ENCODE measurements around the gene RASAL1. TPM values are rescaled to one million over a fixed set of nuclear protein-coding genes. Genes with fewer than 3 reads are reported as not detected.

The RASAL1 gene
- total RNA-seq, 4 donors from 2014 or later, result not detected

DNA sequence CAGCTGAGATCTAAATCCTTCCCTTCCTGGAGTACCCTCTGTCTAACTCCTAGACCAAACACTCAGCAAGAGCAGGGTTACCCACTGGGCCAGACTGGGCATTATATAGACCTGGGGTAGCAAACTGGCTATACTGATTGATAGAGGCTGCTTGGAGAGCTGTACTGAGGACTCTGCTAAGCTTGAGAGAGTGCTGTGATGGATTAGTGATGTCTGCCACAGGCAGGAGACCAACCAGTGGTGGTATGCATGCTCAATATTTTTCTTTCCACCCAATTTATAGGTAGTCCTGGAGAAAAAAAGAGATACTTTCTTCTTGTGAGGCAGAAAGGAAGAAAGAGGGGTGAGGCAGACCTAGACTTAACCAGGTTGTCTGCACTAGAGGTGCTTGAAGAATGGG, 45.7 kb downstream of the RASAL1 start:
- Histone ChIP-seq H3K4me1 (peaks cover 0 to 3% of the 10 kb centered on the region in 2 donors), H3K9me3 (no peaks in the 10 kb centered on the region), H3K27me3 (peaks cover 13 to 33% (median 23%) of the 10 kb centered on the region in 3 donors), H3K27ac (no peak overlapping the region), H3K36me3 (no peaks in the 10 kb centered on the region), H3K4me3 (no peak overlapping the region)
- TF ChIP-seq POLR2A (IDR thresholded peaks at IDR 0.05), result no peak
- TF ChIP-seq, protein P1, sequence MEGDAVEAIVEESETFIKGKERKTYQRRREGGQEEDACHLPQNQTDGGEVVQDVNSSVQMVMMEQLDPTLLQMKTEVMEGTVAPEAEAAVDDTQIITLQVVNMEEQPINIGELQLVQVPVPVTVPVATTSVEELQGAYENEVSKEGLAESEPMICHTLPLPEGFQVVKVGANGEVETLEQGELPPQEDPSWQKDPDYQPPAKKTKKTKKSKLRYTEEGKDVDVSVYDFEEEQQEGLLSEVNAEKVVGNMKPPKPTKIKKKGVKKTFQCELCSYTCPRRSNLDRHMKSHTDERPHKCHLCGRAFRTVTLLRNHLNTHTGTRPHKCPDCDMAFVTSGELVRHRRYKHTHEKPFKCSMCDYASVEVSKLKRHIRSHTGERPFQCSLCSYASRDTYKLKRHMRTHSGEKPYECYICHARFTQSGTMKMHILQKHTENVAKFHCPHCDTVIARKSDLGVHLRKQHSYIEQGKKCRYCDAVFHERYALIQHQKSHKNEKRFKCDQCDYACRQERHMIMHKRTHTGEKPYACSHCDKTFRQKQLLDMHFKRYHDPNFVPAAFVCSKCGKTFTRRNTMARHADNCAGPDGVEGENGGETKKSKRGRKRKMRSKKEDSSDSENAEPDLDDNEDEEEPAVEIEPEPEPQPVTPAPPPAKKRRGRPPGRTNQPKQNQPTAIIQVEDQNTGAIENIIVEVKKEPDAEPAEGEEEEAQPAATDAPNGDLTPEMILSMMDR (IDR thresholded peaks at IDR 0.05 in 4 of 5, conservative IDR thresholded peaks at IDR 0.05 in 1 of 5), result no peak
- intact Hi-C loops (cut with DNase I; ENCODE audit: low total_unique reads) (no loop called here), in situ Hi-C loops (cut with MboI; ENCODE audit: low sequenced_read_pairs in 4 of 4) (no loop called here)
- DNase-seq, result no peak
- ATAC-seq, result no peak

DNA sequence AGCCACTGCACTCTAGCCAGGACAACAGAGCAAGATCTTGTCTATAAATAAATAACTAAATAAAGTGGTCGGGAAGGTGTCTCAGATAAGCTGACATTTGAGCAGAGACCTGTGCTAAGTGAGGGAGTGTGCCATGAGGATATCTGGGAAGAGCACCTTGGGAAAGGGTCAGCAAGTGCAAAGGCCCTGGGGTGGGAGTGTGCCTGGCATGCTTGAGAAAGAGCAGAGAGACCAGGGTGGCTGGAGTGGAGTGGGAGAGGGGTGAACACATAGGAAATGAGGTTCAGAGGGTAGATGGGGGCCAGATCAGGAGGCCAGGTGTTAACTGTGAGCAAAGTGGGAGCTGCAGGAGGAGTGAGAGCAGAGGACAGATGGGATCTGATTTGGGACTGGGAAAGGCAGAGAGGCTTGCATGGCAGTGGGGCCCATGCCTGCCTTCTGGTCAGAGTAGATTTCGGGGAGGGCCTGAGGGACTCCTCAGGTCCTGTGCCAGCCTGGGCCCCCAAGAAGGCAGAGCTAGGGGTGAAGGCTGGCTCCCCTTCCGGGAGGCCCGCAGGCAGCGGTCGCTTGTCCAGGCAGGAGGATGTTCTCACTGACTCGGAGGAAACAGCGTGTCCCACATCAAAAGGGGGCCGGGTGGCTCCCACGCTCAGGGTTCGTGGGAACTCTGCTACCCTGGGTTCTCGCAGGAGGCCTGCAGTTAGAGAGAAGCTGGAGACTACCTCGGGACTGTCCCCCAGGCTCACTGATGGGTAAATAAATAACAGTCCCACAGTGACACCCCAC, 46.4 kb downstream of the RASAL1 start:
- Histone ChIP-seq H3K27me3 (peaks cover 13 to 32% (median 22%) of the 10 kb centered on the region in 3 donors), H3K36me3 (no peaks in the 10 kb centered on the region), H3K4me1 (peaks cover 0 to 3% of the 10 kb centered on the region in 2 donors), H3K9me3 (no peaks in the 10 kb centered on the region), H3K27ac (no peak overlapping the region), H3K4me3 (no peak overlapping the region)
- no peak for DNase-seq
- TF ChIP-seq, protein P1 (IDR thresholded peaks at IDR 0.05 in 4 of 5, conservative IDR thresholded peaks at IDR 0.05 in 1 of 5), result no peak
- TF ChIP-seq POLR2A (IDR thresholded peaks at IDR 0.05), result no peak
- in situ Hi-C loops (cut with MboI; ENCODE audit: low sequenced_read_pairs in 4 of 4) (no loop called here), intact Hi-C loops (cut with DNase I; ENCODE audit: low total_unique reads) (no loop called here)
- no peak for ATAC-seq

DNA sequence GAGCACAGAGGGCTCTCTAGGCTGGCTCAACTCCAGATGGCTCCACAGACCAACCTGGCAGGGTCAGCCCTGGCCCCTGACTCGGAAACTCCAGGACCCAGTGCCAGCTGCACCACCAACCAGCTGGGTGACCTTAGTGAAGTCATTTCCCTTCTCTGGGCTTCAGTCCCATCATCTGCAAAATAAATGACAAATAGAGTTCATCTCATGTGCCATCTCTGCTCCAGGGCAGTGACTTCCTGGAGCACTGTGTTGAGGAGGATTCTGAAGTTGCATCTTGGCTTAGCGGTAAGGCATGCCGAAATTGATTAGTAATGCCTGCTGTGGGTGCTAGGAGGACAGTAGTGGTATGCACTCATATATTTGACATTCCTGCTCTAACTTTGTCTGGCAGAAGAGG, 47.5 kb downstream of the RASAL1 start:
- ATAC-seq (no peak), DNase-seq (no peak)
- Histone ChIP-seq H3K9me3 (no peaks in the 10 kb centered on the region), H3K27me3 (peaks cover 10 to 31% (median 19%) of the 10 kb centered on the region in 3 donors), H3K4me1 (peaks cover 0 to 3% of the 10 kb centered on the region in 2 donors), H3K36me3 (no peaks in the 10 kb centered on the region), H3K27ac (no peak overlapping the region), H3K4me3 (no peak overlapping the region)
- TF ChIP-seq, protein P1 (IDR thresholded peaks at IDR 0.05 in 4 of 5, conservative IDR thresholded peaks at IDR 0.05 in 1 of 5), result no peak
- no peak for TF ChIP-seq POLR2A (IDR thresholded peaks at IDR 0.05)
- intact Hi-C loops (cut with DNase I; ENCODE audit: low total_unique reads), result no loop called here
- in situ Hi-C loops (cut with MboI; ENCODE audit: low sequenced_read_pairs in 4 of 4), result no loop called here

DNA sequence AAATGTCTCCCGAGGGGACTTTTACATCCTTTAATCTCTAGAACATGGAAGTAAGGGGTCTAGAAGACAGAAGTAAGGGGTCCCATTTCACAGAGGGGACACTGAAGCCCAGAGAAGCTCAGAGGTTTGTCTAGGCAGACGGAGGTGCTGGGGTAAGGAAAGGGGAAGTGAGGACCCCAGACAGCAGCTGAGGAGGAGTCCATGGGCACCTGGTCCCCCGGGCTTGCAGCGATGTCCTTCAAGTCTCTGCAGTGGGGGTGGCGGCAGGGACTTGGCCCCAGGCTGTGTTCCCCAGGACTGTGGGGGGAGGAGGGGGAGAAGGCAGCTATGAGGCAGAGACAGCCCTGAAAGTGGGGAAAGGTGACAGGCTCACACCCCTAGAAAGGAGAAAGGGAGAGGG, 48.4 kb downstream of the RASAL1 start:
- H3K9me3 ChIP-seq, result no peaks in the 10 kb centered on the region
- no peaks in the 10 kb centered on the region for H3K36me3 ChIP-seq
- no peak for TF ChIP-seq POLR2A (IDR thresholded peaks at IDR 0.05)
- TF ChIP-seq, protein P1 (IDR thresholded peaks at IDR 0.05 in 4 of 5, conservative IDR thresholded peaks at IDR 0.05 in 1 of 5), result no peak
- in situ Hi-C loops (cut with MboI; ENCODE audit: low sequenced_read_pairs in 4 of 4) (no loop called here), intact Hi-C loops (cut with DNase I; ENCODE audit: low total_unique reads) (no loop called here)
- H3K27ac ChIP-seq, result no peak overlapping the region
- no peaks in the 10 kb centered on the region for H3K4me1 ChIP-seq
- peaks cover 9 to 26% (median 15%) of the 10 kb centered on the region in 3 donors for H3K27me3 ChIP-seq
- no peak for ATAC-seq
- no peak overlapping the region for H3K4me3 ChIP-seq
- no peak for DNase-seq
